ENCODE data around the gene CA4.
A peak's percentile ranks its signal among the peaks of the same experiment; 100 is the strongest.

The CA4 gene

DNA sequence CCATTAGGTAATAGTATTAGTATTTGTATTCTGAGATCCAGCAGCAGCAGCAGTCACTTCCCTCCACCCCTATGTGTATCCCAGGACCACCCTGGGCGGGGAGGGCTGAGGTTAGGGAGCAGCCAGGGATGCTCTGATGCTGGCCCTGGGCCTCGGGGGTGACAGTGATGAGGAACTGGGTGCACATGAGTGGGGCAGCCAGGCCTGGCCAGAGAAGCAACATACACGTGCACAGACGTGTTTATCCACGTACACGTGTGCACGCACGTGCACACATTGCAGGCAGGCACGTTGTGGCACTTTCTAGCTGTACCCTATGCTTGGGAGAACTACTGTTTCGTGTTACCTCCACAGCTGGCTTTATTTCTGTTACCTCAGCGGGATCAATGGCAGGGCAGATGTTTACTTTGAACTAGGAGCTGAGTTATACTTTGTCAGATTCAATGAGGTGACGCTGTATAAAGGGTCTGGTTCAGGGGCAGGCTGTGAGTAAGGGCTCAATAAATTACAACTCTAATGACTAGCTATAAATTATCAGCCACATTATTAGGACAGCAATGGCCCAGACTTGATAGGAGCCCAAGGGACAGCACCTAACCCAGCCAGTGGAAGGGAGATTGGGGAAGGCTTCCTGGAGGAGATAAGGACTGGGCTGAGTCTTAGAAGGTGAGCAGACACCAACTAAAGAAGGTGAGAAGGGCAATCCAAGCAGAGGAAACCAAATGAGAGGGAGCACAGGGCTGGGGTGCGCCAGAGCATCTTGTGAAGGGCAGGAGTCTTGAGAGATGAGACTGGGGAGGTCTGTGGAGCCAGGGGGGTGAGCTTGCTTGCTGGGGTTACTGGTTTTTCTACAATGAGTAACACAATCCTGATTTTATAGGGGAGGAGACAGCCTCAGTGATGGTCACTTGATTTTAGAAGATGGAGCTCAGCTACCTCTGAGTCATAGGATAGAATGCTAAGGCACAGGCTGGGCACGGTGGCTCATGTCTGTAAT, 22.4 kb upstream of the CA4 start:
- H3K9me3 ChIP-seq = no peaks in the 10 kb centered on the region
- no peak for DNase-seq
- no peaks in the 10 kb centered on the region for H3K4me1 ChIP-seq
- no peaks in the 10 kb centered on the region for H3K36me3 ChIP-seq
- no peaks in the 10 kb centered on the region for H3K27me3 ChIP-seq
- TF ChIP-seq, protein P1, sequence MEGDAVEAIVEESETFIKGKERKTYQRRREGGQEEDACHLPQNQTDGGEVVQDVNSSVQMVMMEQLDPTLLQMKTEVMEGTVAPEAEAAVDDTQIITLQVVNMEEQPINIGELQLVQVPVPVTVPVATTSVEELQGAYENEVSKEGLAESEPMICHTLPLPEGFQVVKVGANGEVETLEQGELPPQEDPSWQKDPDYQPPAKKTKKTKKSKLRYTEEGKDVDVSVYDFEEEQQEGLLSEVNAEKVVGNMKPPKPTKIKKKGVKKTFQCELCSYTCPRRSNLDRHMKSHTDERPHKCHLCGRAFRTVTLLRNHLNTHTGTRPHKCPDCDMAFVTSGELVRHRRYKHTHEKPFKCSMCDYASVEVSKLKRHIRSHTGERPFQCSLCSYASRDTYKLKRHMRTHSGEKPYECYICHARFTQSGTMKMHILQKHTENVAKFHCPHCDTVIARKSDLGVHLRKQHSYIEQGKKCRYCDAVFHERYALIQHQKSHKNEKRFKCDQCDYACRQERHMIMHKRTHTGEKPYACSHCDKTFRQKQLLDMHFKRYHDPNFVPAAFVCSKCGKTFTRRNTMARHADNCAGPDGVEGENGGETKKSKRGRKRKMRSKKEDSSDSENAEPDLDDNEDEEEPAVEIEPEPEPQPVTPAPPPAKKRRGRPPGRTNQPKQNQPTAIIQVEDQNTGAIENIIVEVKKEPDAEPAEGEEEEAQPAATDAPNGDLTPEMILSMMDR (IDR thresholded peaks at IDR 0.05; ENCODE audit: low read depth, low read length) = no peak
- H3K4me3 ChIP-seq (ENCODE audit: low read depth, low read length) = no peak overlapping the region

DNA sequence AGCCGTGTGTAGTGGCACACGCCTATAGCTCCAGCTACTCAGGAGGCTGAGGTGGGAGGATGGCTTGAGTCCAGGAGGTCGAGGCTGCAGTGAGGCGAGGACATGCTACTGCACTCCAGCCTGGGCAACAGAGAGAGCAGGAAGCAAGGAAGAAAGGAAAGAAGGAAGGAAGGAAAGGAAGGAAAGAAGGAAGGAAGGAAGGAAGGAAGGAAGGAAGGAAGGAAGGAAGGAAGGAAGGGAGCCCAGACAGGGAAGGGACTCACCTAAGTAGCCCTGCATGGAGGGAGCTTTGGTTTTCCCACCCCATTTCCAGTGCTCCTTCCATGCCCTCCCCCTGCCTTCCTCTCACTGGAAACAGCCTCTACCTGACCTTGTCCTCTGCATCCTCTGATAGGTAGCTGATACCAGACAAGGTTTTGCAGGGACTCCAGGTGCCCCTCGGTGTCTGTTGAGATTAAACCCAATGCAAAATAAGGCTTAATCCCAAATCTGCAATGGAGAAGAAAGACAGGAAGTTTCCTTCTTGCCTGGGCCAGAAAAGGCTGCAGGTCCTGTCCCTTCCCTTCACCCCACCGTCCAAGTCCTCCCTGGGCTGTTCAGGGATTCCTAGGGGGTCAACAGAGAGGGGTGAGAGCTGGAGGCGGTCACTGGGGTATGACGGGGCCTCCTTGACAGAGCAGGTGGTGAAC, 21.5 kb upstream of the CA4 start:
- Histone ChIP-seq H3K9me3 (no peaks in the 10 kb centered on the region), H3K4me1 (no peaks in the 10 kb centered on the region), H3K27me3 (no peaks in the 10 kb centered on the region), H3K4me3 (ENCODE audit: low read depth, low read length) (no peak overlapping the region), H3K36me3 (no peaks in the 10 kb centered on the region)
- TF ChIP-seq, protein P1 (IDR thresholded peaks at IDR 0.05; ENCODE audit: low read depth, low read length) = no peak
- no peak for DNase-seq

- no peak for DNase-seq
- Histone ChIP-seq H3K9me3 (no peaks in the 10 kb centered on the region), H3K4me1 (no peaks in the 10 kb centered on the region), H3K36me3 (no peaks in the 10 kb centered on the region), H3K4me3 (ENCODE audit: low read depth, low read length) (no peak overlapping the region), H3K27me3 (no peaks in the 10 kb centered on the region)
- TF ChIP-seq, protein P1 (IDR thresholded peaks at IDR 0.05; ENCODE audit: low read depth, low read length) = no peak
These were observed 20.6 kb upstream of the CA4 start for GRCh38 chr17:60129164-60129563.

- Histone ChIP-seq H3K27me3 (no peaks in the 10 kb centered on the region), H3K36me3 (no peaks in the 10 kb centered on the region), H3K4me3 (ENCODE audit: low read depth, low read length) (no peak overlapping the region), H3K4me1 (no peaks in the 10 kb centered on the region), H3K9me3 (no peaks in the 10 kb centered on the region)
- TF ChIP-seq, protein P1 (IDR thresholded peaks at IDR 0.05; ENCODE audit: low read depth, low read length) = no peak
- DNase-seq = no peak
These were observed 19.3 kb upstream of the CA4 start for GRCh38 chr17:60130466-60130865.

DNA sequence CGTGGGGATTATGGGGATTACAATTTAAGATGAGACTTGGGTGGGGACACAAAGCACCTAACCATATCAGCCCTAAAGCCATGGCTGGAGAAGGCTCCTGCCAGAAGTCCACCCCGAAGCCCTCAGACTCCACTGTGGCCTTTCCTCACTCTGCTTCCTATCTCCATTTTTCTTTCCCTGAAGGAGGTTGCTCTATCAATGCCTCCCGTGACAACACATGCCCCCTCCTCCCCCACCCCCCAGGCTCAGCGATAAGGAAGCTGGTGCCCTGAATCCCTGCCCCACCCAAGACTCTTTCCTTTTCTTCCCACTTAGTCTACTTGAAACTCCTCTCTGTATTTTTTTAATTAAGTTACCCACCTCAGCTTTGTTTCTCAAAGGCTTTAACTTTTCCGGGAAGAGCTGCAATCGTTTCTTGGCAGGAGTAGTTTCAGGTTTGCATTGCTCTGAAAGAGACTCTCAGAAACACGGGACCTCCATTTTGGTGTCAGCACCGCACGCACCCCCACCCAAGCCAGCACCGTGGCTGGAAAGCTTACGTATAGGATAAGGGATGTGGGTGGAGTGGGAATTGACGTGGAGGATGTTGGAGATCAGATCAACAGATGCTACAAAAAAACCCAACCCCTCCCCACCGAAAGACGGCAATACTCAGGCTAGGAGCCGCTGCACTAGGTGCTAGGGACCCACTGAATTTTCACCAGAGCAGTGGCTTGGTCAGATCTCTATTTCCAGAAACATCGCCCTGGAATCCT, 15.2 kb upstream of the CA4 start:
- H3K4me1 ChIP-seq = no peaks in the 10 kb centered on the region
- peak; percentile 28 for DNase-seq

More for the DNA sequence above, 15.2 kb upstream of the CA4 start:
- Histone ChIP-seq H3K9me3 (no peaks in the 10 kb centered on the region), H3K4me3 (ENCODE audit: low read depth, low read length) (peak overlapping the region; percentile 72), H3K27me3 (no peaks in the 10 kb centered on the region), H3K36me3 (no peaks in the 10 kb centered on the region)
- TF ChIP-seq, protein P1 (IDR thresholded peaks at IDR 0.05; ENCODE audit: low read depth, low read length) = no peak
